Smooth muscle cell of the brain vasculature (primary cell): ENCODE data around the gene PPP1R9A.

Experiments used
- DNase-seq: peaks from one replicate; pipeline ENCODE4 v3.0.0-alpha.2; 2012; ENCODE audit warnings: low read depth, low spot score

PPP1R9A gene

DNA sequence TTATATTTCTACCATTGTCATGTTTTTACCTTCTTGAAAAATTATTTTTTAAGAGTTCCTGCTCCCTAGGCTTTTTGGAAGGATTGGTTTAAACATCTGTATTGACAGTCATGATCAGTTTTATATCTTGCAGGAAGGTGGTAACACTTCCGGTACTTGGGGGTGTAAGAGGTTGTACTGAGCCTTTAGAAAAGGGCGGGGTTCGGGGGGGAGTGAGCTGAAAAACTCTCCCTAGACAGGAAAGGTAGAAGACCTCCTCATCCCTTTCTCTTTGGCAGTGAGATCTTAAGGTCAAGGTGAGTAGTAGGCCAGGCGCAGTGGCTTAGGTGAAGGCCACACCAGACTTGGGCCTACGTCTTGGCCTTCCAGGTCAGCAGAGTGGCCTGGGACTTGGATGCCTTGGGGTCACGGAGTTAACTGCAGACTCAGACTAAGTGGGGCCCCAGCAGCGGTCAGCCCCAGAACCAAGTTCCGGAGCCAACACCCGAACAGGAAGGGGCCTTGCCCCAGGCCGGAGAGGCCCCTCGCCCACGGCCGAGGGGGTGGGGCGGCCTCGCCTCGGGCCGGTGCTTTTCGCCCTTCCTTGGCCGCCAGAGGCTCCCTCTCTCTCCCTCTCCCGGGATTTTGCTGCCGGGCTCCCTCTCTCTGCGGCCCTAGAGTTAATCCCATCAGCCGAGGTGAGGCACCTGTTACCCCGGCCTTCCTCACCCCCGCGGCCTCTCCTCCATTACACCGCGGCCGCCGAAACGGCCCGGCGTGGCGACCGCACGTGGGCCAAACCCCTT, at the start of gene PPP1R9A:
PPP1R9A (plus strand) TSS at position 569 of the 785 bp plus-strand sequence. CDS start 2,520 bp downstream, outside the sequence.
- DNase-seq: no peak

DNA sequence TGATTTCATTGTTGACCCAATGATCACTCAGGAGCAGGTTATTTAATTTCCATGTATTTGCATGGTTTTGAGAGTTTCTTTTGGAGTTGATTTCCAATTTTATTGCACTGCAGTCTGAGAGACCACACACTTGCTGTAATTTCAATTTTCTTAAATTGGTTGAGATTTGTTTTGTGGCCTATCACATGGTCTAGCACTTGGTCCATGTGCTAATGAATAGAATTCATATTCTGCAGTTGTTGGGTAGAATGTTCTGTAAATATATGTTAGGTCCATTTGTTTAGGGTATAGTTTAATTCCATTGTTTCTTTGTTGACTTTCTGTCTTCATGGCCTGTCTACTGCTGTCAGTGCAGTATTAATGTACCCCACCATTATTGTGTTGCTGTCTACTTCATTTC, 36.3 kb upstream of the PPP1R9A start:
- no peak for DNase-seq

DNA sequence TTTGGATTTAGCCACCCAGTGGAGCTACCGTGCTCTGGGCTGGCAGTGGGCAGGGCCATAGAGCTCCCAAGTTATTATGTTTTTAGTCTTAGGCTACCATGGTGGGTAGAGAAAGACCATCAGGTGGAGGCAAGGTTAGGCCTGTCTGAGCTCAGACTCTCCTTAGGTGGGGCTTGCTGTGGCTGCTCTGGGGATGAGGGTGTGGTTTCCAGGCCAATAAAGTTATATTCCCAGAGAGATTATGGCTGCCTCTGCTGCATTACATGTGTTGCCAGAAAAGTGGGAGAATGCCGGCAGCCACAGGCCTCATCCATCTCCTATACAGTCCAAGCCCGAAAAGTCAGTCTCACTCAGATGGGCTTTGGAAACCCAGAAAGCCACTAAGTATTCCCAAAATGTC, 34.2 kb upstream of the PPP1R9A start:
- no peak for DNase-seq

GRCh38 chr7:94874036-94874785, 33.2 kb upstream of the PPP1R9A start:
- no peak for DNase-seq

- DNase-seq: no peak
These were observed 32.2 kb upstream of the PPP1R9A start for GRCh38 chr7:94875201-94875600.

GRCh38 chr7:94877731-94878670, 29.4 kb upstream of the PPP1R9A start:
- no peak for DNase-seq

DNA sequence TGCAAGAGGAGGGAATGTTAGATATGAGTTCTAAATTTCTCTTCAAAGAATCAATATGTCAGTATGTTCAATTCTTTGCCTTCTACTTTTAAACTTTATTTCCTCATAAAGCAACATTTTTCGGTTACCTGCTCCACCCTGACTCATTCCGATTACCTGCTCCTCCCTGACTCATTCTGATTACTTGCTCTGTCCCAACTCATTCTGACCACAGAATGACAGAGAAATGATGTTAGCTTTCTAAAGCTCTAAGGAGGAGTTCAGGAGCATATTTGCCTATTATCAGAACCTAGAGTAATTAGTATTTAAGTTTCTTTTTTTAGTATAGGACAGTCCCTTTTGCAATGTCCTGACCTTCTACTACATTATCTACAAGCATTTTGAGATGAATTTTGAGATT, 24.5 kb upstream of the PPP1R9A start:
- DNase-seq: no peak

DNA sequence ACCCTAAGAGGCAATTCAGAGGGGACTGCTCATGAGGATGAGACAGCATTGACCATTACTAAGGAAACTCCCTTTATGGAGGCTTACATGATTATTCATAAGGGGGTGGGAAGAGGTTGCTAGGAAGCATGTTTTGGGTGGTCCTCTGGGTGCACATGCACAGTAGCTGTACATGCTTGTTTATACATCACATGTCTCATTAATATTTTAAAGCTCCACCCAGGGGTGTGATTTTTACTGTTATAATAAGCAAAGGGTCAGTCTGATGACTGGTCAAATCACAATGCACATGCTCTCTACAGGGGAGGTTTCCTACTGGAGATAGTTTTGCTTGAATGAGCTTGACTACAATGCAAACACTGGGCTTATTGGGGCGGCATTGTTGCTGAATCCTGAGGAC, 23.8 kb upstream of the PPP1R9A start:
- DNase-seq: no peak

GRCh38 chr7:94888551-94888950, 18.8 kb upstream of the PPP1R9A start:
- DNase-seq: no peak

- no peak for DNase-seq
These were observed 18.3 kb upstream of the PPP1R9A start for GRCh38 chr7:94888995-94889523.

GRCh38 chr7:94890216-94890615, 17.2 kb upstream of the PPP1R9A start:
- no peak for DNase-seq

DNA sequence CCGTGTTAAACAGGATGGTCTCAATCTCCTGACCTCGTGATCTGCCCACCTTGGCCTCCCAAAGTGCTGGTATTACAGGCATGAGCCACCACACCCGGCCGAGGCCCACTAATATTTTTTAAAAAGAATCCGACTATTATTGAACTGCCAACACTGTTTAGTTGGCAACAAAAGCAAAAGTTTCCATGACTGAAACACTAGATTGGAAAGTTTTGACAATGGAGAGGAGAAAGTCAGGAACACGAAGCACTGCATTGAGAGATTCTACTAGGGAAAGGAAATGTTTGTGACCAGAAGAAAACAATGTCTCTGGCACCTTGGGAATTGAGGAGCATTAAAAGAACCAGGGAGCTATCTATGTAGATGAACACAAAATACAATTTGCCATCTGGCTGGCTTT, 13.7 kb upstream of the PPP1R9A start:
- DNase-seq: no peak

DNA sequence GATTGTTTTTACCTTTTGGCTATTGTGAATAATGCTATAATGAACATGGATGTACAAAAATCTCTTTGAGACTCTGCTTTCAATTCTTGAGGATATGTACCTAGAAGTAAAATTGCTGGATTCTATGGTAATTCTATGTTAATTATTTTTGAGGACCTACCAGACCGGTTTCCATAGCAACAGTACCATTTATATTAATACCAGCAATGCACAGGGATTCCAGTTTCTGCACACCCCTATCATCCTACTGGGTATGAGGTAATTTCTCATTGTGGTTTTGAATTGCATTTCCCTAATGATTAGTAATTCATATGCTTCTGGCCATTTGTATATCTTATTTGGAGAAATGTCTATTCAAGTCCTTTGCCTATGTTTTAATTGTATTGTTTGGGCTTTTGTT, 9.9 kb upstream of the PPP1R9A start:
- no peak for DNase-seq

GRCh38 chr7:94898340-94898739, 9.1 kb upstream of the PPP1R9A start:
- no peak for DNase-seq

GRCh38 chr7:94901981-94902380, 5.4 kb upstream of the PPP1R9A start:
- DNase-seq: no peak

GRCh38 chr7:94903971-94904370, 3.4 kb upstream of the PPP1R9A start:
- DNase-seq: no peak

GRCh38 chr7:94904982-94905381, 2.4 kb upstream of the PPP1R9A start:
- no peak for DNase-seq

- no peak for DNase-seq
These were observed 1.1 kb upstream of the PPP1R9A start for GRCh38 chr7:94906065-94906851.

DNA sequence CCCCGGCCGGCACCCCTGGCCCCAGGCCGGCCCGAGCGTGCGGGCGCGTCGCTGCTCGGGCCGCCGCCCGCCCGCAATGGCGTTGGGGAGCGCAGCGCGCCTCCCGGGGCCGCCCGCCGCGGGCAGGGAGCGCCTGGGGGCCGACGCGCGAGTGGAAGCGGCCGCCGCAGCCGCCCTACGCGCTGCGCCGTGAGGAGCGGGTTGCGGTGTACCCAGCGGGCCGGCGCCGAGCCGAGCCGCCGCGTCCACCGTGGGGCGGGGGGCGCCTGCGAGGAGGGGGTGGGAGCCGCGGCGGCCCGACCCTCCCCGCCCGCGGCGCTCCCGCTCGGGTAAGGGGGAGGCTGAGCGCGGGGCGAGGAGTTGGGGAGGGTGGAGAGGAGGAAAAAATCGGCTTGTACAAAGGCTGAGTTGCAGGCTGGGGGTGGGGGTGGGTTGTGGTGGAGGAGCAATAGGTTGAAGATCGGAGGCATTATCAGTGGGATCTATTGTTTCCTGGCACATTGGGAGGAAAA, 473 bp downstream of the PPP1R9A start:
- DNase-seq: no peak

DNA sequence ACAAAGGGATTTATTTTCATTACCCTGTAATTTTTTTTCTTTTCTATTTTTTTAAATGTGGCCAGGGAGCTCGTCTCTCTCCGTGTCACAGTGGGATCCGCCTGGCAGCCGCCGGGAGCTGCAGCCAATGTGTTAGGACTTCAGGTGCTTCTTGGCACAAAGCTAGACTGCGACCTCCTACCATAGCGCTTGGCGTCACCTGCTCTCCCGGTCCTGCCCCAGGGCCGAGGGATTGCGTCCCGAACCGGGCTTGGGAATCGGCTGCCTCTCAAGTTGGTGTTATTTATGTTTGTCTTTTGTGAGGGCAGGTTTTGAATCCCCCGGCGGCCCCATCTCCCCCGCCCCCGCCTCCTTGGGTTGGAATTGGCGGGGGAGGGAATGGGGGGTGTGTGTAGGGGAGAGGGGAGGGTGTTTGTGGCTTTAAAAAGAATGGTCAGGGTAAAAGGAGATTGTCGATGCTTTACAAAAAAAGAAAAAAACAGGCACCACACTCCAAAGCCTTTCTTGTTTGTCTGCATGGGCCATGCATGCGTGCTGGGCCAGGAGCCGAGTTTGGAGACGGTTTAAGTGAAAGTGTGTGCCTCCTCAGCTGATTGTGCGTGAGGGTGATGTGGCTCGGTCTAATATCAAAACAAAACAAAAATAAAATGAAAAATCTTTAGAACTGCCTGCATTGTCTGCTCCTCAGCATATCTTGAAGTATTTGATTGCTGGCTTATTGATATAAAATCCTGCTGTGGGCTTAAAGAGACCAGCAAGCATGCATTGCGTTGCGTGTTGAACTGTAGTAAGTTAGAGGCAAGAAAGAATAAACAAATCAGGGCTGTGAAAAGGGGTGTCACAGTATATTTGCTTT, 1.2 kb downstream of the PPP1R9A start:
- no peak for DNase-seq
